Measurements from ENCODE around the gene SP4.
A peak's percentile ranks its signal among the peaks of the same experiment; 100 is the strongest.

SP4 gene
- 110 reads per million, percentile 84 among the genes with 10 or more reads in this experiment for total RNA-seq

DNA sequence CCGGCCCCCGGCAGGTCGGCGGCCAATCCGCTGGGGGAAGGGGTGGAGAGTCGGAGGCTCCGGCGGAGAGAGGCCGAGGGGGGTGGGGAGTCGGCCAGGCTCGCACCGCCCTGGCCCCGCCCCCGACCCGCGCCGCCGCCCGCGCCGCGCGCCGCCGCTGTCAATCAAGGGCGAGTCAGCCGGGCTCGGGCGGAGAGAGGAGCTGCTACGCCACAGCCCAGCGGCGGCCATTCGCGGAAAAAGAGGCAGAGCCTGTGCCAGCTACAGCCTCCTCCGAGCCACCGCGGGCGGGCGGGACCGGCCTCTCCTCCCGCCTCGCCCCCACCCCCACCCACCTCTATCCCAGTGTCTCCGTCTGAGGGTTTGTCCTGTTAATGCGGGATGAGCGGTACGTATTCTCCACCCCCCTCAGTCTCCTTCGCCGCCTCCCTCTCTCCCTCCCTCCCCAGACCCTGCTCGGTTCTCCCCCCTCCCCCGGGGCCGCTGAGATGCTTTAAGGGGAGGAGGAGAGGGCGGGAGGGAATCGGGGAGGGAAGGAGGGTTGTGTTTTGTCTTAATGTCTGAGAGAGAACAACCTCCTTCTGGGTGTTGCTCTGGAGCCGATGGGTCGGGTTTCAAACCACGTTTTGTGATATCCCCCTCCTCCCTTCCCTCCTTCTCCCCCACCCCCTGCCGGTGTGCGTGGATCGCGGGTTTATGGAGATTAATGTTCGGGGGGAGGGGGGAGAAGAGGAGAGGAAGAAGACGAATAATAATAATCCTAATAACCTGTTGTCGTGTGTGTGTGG, at the start of gene SP4:
Gene SP4, plus strand, starts transcription at position 213 of the 788 bp plus-strand sequence. Its CDS starts 169 bp downstream, at position 382.
- peak; percentile 94 for DNase-seq

DNA sequence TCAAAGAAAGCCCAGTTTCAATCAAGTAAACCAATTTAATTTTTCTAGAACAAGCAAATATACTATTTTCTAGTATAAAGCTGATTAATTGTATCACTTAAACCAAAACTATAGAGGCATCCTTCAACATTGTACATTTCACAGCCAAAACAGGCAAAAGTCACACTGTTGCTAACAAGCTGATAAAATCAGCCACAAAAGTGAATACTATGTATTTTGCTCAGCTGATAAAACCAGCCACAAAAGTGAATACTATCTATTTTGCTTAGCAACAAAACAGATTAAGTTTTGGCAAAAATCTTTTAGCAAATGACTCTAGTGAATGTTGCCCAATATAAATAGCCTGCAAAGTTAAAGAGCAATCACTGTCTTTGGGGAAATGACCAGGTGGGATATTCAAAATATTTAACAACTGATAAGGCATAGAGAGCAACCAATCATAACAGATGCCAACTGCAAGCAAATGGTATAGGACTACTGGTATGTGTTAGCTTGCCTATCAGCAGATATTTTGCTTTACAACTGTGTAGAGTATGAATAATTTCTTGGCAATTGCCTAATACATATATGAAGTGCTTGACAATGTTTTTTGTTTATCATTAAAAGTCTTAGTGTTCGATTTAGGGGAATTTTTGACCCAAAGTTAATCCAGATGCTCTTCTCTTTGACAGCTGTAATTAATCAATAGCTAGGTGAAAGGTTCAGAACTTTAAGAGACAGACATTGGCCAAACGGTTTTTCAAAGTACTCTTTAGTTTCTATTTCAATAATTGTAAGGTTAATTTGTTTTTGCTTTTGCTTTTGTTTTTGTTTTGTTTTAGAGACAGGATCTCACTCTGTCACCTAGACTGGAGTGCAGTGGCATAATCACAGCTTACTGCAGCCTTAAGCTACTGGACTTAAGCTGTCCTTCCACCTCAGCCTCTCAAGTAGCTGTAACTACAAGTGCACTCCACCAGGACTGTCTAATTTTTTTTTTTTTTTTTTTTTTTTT, 44.4 kb upstream of the SP4 start:
- DNase-seq: no peak

DNA sequence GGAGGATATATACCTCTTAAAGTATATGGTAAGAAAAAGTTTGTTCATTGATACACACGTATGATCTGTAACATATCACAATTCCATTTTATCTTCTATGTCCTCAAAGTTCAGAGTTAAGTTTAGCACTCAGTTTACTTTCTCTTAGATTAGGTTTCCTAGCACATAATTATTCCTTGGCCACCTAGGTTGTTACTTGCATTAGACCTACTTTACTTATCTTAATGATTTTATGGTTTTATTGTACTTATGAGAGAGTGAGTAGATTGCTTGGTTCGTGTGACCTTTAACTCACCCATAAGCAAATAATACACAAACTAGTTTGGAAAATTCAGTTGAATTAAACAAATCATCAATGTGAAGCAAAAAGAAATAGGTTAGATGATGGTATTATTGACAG, 33.9 kb upstream of the SP4 start:
- no peak for DNase-seq

DNA sequence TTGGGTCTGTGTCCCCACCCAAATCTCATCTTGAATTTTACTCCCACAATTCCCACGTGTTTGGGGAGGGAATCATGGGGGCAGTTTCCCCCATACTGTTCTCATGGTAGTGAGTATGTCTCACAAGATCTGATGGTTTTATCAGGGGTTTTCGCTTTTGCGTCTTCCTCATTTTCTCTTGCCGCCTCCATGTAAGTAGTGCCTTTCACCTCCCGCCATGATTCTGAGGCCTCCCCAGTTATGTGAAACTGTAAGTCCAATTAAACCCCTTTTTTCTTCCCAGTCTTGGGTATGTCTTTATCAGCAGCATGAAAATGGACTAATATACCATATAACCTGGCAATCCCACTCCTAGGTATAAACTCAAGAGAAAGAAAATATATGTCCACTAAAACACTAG, 25.9 kb upstream of the SP4 start:
- no peak for DNase-seq

DNA sequence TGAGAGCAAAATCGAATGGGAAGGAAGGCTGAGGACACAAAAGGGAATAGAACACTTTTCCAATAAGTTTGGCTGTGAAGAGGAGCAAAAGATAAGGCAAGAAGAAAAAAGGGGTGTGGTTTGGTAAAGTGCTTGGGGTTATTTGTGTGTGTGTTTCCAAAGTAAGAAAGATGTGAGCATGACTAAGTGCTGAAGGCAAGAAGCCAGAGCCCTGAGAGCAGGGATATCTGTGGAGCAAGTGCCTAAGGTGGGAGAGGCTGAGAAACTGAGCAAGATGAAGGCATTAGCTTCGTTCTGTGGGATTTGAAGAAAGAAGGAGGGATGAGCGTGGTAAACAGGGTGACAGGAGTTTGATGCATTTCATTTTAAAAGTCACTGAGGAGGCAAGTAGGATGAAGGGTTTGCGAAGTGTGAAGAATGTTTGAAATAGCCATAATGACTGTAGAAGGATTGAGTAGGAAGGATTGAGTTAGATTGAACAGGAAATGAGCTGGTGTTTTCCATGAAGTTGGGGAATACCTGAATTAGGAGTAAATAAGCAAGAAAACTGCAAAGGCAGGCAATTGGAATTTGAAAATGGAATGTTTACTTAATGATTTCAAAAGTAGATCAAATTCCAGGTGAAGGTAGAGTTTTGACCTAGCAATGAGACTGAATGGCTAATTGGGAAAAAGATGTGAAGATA, 19.9 kb upstream of the SP4 start:
- DNase-seq: no peak

DNA sequence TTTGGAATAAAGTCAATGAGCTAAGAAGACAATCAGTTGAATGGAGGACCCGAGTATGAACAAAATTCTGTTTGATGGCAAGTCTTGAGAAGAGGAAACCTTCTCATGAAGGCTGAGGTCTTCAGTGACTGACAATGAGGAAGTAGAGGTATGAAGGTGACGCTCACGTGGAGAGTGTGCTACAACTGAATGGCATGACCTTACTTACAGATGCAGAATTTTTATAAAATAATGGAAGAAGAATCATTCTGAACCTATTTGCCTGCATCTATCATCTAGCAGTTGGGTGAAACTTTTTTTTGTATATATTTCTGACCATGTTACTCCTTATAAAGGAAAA, 19.4 kb upstream of the SP4 start:
- DNase-seq: no peak

DNA sequence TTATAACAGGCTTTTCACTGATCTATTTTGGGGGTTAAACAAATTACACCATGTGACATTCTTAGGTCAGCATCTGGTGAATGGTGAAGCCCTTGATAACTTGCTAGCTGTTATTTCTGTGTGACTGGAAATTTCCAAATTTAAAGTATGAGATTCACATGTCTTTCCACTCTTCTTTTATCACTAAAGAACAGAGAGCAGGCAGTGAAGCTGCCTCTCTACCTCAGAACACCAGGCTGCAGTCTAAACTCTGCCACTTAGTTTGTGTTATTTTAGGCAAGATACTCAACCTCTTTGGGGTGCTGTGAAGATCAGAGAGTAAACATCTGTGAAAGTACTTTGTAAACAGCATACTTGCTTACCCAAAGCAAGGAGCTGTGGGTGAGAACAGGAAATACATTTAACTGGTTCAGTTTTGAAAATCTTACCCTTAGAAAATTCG, 15.5 kb upstream of the SP4 start:
- DNase-seq: no peak

DNA sequence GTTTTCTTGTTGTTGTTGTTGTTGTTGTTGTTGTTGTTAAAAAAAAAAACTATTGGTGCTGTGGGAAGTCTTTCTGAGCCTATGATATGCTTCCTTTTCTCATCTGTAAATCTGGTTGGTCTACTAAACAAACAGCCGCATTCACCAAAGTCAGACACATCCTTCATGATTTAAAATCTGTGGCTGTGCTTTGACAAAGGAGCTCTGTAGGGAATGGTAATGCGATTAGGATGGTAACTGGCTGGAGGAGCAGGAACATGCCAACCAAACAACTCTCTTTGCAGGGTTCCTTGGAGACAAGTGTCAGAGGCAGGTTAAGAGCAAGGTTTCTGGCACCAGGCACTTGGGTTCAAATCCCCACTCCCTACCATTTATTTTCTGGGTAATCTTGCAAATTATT, 14.9 kb upstream of the SP4 start:
- DNase-seq: no peak

DNA sequence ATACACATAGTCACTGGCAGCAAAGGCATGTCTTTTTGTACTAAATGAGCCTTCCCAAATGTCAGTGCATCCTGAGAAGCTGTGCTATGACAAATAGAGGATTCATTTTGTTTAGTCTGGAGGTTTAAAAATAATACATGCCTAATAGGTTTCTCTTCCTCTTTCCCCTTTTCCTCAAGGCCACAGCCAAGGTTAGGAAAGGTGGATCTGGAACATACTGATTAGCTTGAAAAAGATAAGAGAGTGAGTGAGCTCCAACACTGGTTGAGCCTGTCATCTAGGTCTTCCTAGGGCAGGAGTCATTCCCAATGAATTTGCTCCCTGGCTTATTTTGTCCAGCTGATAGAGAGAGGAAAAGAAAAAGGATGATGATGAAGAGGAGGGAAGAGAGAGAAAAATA, 14.4 kb upstream of the SP4 start:
- DNase-seq: no peak

DNA sequence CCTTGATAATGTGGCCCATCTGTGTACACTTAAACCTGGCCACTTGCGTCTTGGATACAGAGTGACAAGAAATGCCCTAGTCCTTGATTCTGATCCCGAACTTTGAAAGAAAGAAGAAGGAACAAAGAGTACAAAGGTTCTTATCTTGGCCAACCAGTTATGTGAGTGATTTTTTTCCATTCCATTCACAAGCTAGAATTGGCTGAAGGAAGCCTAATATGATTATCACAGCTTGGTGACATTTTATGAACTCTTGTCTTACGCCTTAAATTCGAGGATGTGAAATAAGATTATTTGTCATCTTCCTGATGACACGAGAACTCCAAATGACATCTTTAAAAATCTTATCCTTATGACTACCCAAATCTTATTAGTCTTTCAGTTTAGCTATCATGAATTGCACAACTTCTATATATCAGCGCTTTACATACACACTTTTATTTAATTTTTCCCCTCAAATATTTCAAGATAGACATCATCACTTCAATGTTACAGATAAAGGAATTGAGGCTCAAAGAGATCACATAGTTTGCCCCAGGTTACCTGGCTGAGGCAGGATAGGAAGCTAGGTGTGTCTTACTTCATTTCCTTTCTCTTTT, 13.0 kb upstream of the SP4 start:
- DNase-seq: no peak

DNA sequence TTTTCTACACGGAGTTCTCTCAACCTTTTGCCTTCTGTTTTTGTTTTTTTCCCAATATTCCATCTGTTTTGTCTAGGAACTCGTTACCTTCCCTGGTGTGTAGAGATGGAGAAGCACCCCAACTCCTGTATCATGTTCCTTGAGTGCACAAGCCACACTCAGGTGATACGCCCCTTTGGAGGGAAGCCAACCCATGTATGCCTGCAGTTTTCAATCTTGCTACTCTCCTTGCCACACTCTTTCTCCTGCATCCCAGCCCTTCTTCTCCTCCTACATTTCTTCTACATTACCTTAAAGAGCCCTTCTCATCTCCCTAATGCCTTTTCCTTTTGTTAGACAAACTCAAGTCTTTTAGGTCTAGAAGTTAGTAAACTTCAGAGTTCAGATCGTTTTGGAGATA, 10.2 kb upstream of the SP4 start:
- no peak for DNase-seq

DNA sequence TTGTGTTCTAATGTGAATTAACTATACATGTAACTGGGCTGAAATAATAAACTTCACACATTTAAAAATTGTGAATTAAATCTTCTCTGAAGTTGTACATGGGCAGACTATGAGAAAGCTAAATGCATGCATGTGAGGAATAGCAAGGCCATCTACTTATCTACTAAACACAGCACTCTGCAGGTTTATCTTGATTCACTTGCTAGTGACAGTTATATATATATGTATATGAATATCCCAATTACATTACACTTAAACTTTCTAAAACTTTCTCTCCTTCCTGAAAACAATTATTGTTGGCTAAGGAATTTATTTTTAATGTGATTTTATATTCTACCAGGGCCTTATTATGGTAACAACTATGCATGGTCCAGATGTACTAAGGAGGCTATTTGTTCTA, 5.1 kb upstream of the SP4 start:
- no peak for DNase-seq

DNA sequence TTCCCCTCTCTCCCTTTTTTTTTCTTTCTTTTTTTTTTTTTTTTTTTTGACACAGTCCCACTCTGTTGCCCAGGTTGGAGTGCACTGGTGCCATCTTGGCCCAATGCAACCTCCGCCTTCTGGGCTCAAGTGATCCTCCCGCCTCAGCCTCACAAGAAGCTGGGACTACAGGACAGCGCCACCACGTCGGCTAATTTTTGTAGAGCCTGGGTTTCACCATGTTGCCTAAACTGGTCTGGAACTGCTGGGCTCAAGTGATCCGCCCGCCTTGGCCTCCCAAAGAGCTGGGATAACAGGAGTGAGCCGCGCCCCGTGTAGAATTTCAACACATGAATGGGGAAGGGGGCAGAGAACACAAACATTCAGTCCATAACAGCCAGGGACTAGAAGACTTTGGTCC, 2.6 kb upstream of the SP4 start:
- no peak for DNase-seq

DNA sequence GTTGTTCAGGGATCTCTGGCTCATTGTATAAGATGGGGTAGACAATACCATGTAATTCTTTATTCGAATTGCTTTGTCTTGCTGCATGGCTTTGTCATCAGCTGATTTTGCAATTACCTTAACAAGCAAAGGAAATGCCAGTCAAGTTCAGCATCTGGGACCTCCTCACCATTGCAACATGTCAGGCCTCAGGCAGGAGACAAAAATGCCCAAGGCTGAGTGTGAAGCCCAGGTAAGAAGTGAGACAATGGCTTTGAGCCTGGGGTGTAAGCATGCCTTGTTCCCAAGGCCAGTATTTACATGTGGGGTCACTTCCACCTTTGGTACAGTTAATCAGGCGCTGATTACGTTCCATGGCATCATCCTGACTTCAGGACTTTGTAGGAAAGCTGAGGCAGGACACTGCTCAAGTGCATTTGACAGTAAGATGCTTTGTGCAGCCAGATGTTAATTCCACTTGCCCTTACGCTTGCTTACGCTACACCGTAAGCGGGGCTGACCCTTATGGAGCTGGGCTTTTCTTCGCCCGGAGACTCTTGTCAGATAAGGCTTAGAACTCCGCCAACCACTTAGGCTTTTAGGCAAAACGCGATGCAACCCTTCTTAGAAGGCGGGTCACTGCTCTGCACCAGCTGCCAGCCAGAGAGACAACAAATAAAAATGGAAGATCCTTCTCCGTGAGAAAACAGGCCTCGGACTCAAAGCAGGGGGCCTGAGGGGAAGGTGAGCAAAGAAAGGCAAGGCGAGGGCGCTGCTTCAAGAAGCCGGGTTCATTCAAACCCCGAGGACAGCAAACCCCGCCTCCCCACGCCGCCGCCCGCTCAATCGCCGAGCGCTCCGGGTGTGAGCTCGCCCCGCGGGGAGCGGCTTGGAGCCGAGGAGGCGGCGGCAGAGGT, 1.3 kb upstream of the SP4 start:
- no peak for DNase-seq

DNA sequence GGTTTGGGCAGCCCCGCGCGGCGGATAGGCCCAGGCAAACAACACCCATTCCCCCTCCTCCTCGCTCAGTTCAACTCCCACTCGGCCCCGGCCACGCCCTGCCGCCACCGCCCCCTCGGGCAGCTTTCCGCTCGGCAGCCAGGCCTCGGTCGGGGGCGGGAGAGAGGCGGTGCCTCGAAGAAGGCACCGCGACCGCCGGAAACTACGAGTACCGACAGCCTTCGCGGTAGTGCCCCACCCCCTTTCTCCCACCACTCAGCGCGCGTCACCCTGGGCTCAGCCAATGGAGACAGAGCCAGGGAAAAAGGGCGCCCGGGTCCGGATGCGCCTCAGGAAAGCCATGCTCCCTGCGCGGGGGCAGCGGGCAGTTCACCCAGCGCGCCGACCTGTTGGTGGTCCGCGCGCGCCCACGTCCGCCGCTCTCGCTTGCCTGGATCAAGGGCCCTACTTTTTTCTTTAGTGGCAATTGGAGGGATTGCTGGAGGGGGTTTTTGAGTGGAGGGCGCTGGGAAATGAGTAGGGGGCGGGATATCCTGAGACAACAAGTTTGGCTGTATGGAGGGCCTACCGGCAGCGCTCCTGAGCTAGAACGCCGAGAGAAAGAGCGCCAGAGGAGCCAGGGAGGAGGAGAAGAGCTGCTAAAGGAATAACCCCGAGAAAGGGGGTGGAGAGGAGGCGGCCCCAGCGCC, 557 bp upstream of the SP4 start:
- peak; percentile 99 for DNase-seq

DNA sequence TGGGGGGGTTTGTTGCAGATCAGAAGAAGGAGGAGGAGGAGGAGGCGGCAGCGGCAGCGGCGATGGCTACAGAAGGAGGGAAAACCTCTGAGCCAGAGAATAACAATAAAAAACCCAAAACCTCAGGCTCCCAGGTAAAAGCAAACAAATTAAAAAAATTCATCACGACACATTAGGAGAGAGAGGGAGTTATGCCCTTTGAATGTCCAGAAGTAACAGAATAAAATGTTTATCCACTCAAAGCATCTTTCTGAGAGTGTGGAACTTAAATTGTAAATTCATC, 717 bp downstream of the SP4 start:
- no peak for DNase-seq

DNA sequence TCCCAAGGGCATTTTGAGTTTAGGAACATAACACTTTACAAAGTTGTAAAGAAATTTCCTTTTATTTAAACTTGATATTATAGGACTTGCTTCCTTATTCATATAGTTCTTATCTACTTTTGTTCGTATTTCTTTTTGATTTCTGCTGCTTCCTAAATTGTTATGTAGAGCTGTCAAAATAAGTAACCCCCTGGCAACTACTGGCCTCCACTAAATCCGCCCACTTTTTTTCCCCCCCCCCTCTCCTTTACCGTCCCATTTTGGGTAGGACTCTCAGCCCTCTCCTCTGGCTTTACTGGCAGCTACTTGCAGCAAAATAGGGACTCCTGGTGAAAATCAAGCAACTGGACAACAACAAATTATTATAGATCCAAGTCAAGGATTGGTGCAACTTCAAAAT, 1.1 kb downstream of the SP4 start:
- no peak for DNase-seq

DNA sequence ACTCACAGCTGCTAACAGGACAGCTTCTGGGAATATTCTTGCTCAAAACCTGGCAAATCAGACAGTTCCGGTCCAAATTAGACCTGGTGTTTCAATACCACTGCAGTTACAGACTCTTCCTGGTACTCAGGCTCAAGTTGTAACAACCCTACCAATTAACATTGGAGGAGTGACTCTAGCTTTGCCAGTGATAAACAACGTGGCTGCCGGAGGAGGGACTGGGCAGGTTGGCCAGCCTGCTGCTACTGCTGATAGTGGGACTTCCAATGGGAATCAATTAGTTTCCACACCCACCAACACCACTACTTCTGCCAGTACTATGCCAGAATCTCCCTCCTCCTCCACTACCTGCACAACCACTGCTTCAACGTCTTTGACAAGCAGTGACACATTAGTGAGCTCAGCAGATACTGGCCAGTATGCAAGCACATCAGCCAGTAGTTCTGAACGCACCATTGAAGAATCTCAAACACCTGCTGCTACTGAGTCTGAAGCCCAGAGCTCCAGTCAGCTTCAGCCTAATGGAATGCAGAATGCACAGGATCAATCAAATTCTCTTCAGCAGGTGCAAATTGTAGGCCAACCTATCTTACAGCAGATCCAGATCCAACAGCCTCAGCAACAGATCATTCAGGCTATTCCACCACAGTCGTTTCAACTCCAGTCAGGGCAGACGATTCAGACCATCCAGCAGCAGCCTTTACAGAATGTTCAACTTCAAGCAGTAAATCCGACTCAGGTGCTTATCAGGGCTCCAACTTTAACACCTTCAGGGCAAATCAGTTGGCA, 2.1 kb downstream of the SP4 start:
- no peak for DNase-seq

DNA sequence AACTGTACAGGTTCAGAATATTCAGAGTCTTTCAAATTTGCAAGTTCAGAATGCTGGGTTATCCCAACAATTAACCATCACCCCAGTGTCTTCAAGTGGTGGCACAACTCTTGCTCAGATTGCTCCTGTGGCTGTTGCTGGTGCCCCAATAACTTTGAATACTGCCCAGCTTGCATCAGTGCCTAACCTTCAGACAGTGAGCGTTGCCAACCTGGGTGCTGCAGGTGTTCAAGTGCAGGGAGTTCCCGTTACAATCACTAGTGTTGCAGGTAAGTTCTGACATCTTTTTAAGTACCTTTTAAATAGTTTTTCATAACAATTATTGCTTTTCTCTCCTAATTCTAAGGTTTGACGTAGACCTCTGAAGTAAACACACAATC, 2.7 kb downstream of the SP4 start:
- no peak for DNase-seq

DNA sequence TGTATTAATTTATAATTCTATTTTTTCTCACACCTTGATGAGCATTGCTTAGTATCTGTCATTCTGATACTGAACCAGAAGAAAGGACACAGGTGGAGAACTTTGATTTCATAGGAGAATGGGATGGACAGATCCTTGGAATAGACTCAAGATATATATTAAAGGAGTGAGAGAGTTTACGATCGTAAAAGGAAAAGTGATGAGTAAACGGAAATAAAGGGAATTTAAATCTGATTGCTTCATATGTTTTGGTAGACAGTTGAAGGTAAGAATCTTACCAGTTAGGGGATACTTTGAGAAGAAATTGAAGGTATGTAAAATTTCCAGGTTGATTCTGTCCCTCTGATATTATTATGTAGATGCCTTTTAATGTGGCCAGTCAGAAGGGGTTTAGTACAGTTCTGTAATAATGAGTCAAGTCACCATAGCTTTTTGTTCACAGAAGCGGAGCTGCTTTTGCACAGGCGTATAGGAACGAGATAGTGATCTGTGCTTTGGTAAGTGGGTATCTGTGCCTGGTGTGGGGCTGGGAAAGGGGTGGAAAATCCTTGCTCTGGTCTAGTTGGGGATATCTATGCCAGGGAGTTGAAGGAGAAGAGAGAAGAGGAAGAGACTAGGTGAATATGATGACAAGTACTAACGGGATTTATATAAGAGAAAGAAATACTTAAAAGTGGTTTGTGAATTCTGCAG, 15.4 kb downstream of the SP4 start:
- no peak for DNase-seq

All from effector CD4-positive, alpha-beta T cell (primary cell).